GM19324 (cell line): ENCODE data around the gene KLHL3.
"Not testable (repeated sequence)": the region's sequence is repeated elsewhere in the genome, so short reads cannot be mapped to it uniquely, and the experiment has no call there.

Experiments
- ATAC-seq: cut with Tn5 transposase; IDR thresholded peaks from one replicate; pipeline ENCODE4 v1.9.1; 2021; ENCODE audit warnings: mild to moderate bottlenecking, moderate library complexity; ENCODE audit not compliant: unreplicated experiment, low FRiP score

Gene KLHL3

DNA sequence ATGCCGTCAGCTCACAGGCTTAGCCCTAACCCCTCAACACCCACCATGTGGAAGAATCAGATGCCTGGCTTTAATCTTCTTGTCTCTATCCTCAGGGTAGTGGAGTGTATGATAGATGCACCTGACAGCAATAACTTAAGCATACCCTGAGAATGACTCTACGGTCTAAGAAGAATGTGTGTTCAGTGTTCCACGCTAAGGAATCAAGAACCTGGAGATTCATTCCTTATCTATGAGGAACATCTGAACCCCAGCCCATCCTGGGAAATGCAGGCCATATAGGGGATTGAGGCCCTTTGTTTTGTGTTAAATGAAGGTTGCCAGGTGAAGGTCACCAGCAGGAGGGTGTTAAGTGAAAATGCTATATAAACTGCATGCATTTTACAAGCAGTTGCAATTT, 63.0 kb downstream of the KLHL3 start:
- no peak for ATAC-seq

DNA sequence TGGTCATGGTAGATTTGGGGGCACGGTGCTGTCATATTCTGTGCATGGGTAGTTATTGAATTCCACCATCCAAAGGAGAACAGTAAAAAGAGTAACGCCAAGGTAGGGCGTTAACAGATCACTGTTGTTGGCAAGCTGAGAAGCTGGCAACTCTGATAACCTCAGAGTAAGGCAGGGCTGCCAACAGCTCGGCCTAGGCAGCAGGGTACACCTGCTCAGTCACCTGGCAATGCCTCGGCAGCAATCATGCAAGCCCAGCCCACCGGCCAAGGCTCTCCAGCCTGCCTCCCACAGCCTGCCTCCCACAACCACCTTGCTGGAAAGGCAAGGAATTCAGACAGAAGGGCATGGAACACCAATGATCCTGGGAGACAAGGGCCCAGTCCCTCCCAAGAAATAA, 63.9 kb downstream of the KLHL3 start:
- ATAC-seq = no peak

DNA sequence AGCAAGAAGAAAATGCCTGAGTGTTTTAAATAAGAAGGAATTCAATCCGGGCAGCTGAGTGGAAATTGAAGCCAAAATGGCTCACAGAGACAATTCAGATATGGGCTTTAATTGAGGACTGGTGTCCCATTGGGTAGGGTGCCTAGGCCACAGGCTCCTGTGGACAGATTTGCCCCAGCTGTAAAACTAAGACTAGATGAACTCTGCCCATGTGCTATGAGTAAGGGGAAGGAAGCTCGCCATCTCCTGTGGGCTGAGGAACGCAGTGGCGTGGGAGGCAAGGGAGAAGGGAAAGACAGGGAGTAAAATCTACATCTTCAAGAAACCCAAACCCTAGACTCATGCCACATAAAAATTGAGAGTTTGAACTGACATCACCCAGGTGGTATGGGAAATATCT, 66.1 kb downstream of the KLHL3 start:
- ATAC-seq = no peak

DNA sequence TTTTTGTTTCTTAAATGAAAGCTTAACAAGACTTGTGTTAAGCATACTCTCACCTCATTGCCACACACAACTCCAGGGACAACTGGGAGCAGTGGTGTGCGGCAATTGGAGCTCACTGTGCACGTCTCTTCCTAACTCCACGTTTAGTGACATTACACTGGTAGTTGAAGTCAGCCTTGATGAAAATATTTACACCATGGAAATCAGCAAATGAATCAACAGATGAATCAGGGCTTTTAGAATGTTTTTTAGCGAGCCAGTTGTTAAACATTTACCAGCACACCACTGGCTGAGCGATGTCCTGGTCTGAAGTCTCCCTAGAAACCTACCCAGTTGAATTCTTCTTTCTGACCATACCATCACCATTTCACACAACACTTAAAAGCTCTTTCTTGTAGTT, 67.3 kb downstream of the KLHL3 start:
- ATAC-seq = no peak

DNA sequence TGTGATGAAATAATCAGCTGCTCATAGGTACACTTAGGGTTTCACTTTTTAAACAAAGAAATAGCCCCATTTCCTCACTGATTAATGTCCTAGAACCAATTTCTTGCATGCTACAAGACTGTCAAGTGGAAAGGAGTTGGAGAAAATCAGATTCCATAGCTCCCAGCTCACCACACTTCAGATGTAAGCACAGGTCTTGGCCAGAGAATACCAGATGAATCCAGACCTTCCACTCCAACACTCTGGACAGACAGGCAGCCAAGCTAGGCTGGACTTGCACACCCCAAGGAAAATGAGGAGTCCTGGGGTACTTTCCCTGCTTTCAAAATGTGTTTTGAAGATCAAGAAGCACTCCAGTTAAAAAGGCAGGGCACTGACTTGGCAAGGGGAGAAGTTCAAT, 68.5 kb downstream of the KLHL3 start:
- ATAC-seq = no peak

DNA sequence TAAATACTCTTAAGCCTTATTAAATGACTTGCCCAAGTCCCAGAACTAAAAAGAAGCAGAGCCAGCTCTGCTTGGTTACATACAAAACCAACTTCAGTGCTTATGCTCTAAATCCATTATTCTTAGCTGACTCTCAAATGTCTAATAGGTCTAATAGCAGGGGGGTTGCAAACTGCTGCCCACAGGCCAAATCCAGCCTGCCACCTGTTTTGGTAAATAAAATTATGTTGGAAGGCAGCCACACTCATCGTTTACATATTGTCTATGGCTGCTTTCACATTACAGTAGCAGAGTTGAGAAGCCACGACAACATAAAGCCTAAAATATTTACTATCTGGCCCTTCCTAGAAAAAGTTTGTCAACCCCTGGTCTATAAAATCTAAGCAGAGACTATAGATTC, 69.0 kb downstream of the KLHL3 start:
- ATAC-seq = no peak

DNA sequence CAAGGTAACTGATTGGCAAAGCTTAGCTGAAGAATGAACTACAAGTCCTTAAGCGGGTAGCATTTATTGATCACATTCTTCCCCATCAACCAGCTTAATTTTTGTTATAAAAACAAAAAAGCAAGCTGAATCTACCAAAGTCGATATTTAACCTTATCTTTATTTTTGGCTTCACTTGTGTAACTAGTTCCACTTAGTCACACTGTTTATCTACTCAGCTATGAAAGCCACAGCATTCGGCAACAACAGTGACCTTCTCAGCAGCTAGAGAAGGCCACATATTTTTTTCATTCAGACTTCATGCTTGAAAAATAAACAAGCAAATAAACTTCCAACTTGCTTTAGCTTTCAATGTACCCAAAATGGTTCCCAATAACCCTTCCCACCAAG, 69.4 kb downstream of the KLHL3 start:
- ATAC-seq = peak; percentile 42

DNA sequence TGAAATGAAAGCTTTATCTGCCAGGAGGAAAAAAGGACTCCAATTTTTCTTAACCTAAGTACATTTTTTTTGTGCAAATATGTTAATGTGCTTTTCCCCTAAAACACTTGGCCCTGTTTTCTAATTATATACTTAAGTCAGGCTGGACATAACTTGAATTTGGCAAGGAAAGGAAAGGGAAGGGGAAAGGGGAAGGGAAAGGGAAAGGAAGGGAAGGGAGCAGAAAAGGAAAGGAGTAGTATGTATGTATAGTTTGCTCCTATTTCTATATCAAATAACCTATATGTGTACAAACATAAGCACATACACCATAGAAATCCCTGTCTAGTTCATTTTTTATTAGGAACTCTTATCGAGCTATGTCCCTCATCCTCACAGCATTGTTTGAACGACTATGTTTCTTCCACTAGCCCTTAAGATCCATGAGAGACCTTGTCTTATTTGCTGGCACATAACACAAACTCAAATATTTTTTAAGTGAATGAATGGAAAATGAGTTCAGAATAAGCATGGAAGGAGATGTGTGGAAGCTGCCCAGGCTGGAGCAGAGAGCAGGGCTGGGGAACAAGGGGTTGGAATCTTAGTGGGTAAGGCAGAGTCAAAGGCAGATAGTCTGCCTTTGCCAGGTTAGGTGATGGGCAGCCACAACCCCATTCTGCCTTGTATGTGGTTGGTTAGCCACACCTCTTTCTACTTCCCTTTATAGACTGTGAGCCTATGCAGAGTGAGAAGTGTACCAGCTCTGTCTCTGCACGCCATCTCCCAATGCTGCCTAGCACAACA, 70.0 kb downstream of the KLHL3 start:
- peak; percentile 98 for ATAC-seq

DNA sequence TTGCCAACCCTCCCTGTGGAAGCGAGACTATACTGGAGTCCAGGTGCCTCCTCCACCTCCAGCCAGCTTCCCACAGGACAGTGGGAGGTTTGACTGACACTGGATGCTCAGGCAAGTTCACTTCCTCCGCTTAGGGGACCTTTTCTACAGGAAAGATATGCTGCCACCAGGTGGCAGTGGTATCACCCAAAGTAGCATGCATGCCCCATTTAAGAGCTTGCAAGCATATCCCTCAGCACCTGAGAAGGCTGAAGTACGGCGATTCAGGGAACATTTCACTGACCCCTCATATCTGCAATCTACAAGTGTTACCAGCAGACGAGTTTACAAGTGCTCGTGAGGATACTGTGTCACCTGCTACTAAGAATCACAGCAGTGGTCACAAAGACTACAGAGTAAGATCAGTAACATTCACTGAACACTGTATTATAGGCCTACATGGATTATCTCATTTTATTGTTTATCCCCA, 75.5 kb downstream of the KLHL3 start:
- peak; percentile 82 for ATAC-seq

DNA sequence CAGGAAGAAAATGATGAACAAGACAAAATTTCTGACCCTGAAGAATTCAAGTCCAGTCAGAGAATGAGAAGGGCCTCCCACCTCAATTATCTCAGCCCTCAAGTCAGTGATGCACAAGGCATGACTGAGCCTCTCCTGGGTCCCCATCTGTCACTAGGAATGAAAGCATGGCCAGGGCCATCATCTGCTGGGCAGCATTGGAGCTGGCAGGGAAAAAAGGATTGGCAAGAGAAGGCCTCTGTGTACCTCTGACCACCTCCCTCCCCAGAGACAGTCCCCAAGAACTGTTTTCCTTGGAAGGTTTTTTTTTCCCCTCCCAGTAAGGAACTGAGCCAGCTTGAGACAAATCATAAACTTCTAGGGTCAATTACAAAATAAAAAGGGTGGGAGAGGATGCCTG, 76.7 kb downstream of the KLHL3 start:
- ATAC-seq = no peak

DNA sequence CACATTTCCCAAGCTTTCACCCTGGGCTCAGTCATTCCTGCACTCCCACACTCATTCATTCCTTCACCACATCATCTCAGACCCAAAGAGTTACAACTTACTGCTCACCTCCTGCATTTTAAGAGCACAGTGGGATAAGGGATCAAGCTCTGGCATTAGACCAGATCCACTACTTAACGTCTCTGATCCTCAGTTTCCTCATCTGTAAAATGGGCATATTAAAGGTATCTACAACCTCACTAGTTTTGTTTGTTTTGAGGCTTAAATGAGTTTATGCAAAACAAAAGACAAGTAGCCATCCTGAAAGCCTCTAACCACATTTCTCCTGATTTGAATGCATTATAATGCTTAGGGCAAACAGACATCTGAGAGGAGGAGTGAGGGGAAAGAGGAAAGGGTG, 77.6 kb downstream of the KLHL3 start:
- ATAC-seq = no peak

DNA sequence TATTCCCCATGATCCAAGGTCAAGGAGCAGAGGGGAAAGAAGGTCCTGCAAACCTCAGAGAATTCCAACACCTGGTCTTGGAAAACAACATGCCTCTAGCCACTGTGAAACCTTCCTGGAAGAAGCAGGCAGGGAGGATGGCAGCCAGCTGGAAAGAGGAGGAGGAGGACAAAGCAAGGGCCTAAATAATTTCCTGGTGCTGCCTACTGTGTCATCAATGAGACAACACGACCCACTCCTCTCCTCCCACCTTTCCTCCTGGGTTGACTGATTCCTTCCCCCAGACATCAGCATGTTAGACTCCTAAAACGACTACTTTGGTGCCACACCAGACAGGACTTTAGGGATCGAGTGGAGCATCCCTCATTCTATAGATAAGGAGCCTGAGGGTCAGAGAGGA, 78.8 kb downstream of the KLHL3 start:
- ATAC-seq = no peak

DNA sequence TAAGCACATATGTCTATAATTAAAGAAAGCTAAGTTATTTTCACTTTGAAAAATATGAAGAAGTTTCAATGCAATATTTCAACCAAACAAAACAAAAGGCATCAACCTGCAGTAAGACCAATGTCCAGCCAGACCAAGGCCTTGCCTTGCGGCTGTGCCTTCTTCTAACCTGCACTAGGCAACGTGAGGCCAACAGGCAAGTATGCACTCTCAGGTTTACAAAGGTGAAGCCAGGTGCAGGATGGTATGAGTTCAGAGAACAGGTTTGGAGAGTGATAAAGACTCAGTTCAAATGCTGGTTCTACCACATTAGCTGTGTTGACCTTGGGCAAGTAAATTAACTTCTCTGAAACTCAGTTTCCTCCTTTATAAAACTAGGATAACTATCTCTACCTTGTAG, 79.3 kb downstream of the KLHL3 start:
- ATAC-seq = no peak

DNA sequence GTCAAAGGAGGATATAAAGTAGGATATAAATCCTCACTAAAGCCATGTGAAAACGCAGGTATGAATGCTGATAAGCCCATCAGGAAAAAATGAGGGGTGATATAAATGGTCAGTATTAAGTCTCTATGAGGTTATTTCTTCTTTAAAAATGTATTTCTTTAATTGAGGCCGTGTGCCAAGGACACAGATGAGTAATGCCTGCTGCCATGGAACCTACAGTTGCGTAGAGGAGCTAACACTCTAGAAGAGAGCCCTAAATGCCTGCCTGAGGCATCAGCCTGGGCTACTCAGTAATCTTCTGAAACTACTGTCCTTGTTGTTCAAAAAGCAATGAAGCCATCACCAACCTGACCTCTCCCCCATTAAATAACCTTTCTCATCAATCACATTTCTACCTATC, 84.9 kb downstream of the KLHL3 start:
- no peak for ATAC-seq

DNA sequence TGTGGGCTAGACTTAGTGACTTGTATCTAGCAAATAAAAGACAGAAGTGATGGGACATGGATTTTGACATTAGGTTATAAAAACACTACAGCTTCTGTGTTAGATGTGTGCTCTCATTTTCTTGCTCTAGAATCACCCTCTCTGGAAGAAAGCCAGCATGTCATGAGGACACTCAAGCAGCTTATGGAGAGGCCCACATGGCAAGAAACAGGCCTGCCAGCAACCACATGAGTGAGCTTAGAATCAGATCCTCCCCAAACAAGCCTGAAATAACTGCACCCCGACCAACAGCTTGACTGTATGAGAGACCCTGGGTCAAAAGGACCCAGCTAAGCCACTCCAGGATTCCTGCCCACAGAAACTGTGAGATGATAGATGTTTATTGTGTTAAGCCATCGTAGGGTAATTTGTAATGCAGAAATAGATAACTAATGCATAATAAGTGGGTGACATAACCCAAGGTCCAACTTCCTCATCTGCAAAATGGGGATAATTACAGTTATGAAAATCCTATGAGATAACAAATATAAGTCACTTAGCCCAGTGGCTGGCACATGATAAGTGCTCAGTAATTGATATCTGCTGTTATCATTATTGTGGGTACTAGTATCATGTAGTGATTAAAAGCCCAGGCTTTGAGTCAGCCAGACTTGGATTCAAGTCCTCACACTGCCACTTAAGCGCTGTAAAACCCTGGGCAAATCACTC, 86.5 kb downstream of the KLHL3 start:
- no peak for ATAC-seq

DNA sequence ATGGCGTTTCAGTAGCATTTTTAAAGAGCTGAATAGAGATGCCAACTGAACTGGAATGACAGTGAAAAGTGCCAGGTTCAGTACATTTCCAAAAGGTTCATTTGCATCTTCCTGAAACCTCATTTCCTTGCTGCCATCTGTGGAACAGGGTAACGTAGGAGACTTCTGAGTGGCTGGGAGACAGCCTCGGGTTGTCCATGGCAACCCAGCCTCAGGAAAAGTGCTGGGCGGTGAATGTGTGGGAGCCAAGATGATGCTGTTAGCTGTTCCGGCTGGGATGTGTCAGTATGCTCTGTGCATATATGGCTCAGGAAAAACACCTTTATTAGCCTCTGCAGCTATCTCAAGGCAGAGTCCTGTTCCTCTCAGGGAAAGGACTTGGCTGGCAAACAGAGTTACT, 87.5 kb downstream of the KLHL3 start:
- ATAC-seq = no peak

DNA sequence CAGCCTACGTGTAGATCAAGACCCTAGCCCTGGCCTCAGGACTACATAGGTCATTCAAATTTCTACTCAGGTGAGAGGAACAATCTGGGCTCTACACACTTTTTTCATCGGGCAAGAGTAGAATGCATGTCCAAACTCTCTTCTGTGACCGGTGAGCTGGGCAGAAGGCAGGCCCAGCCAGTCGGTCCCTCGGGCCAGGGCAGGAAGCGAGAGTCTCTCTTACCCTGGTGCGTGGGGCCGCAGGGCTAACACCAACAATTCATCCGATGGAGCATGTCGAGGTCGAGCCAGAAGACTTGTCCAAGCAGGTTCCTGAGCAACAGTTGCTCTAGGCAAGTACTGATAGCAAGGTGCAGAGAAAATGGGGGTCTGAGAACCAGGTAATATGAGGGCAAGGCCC, 88.5 kb downstream of the KLHL3 start:
- no peak for ATAC-seq

DNA sequence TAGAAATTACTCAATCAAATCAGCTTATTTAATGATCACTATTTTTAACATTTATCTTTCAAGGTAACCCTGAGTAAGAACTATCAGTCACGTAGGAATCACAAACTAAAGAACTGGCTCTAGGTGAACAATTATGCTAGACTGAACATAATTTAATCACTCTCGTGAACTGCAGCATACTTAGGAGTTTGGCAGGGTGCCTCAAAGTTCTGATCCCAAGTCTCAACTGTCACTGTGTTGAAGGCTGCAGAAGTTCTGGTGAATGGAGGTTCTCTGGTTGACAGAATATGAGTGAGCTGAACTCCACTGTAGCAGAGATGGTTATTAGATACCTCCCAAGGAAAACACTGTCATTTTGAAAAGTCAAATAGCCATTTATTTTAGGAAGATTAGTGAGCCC, 89.1 kb downstream of the KLHL3 start:
- ATAC-seq = no peak

DNA sequence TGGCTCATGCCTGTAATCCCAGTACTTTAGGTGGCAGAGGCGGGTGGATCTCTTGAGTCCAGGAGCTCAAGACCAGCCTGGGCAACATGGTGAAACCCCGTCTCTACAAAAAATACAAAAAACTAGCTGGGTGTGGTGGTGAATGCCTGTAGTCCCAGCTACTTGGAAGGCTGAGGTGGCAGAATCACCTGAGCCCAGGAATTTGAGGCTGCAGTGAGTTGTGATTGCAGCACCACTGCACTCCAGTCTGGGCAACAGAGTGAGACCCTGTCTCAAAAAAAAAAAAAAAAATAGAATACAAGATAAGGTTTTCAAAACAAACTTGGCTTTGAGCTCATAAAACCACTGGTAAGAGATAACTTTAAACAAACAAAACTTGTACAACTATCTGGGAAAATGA, 92.8 kb downstream of the KLHL3 start:
- ATAC-seq = not testable (repeated sequence)

DNA sequence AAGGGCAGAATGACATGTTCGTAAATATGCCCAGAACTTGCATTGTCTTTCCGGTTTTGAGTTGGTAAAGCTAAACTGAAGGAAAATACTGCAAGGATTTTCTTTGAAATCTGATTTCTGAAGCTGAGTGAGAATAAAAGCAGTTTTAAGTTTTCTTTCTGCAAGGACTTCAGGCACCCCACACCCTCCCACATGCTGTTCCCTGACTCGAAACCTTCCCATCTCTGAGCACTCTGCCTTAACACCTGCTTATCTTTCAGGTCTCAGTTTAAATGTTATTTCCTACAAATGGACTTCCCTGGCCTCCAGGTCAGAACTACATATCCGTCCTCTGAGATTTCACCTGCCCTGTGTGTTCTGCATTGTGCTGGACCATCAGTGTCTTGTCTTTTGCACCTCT, 93.8 kb downstream of the KLHL3 start:
- ATAC-seq = no peak

DNA sequence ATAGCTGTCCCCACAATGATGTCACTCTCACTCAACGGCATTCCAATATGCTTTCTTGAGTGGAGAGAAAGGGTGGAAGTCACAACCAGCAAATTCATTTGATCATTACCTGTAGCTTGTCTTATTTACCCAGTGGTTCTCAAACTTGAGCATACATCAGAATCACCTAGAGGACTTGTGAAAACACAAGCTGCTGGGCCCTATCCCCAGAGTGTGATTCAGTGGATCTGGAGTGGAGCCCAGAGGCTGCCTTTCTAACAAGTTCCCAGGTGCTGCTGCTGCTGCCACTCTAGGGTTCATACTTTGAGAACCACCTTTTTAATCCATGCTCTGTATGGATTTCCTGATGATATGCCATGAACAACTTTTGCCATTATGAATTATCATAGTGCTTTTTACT, 94.7 kb downstream of the KLHL3 start:
- no peak for ATAC-seq

DNA sequence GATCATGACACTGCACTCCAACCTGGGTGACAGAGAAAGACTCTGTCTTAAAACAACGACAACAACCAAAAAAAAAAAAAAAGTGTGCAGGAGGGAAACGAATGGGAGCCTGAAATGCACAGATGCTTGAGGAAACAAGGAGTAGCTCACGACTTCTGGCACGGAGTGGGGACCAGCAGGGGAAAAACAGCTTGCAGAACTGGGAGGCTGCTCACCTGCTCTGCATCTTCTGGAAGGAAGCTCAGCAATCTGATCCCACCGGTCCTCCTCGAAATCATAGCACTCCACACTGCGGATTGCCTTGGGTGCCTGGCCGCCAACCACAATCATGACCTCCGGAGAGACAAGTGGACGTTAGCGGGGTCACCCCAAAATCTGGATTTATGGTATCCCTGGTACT, 96.2 kb downstream of the KLHL3 start:
- ATAC-seq = no peak
